Measurements from ENCODE around the gene RNF113A.

GRCh38 chrX:119852382-119853353 lies 18.9 kb downstream of the RNF113A start, which contains the start of gene UPF3B:
- no peak for TF ChIP-seq CTCF (IDR thresholded peaks at IDR 0.05 in 4 of 5, conservative IDR thresholded peaks at IDR 0.05 in 1 of 5)
- peak; percentile 22 to 71 for TF ChIP-seq POLR2A (IDR thresholded peaks at IDR 0.05)

Data from gastrocnemius medialis (tissue), 4 donors.